CD4-positive, alpha-beta T cell treated with Interleukin-17A for 4 hours (primary cell): ENCODE data around the gene ODAD4.
A peak's percentile ranks its signal among the peaks of the same experiment; 100 is the strongest.
"Not testable (repeated sequence)": the region's sequence is repeated elsewhere in the genome, so short reads cannot be mapped to it uniquely, and the experiment has no call there.

ENCODE experiments used
- DNase-seq: peaks from one replicate; pipeline ENCODE4 v3.0.0-alpha.2; 2020; ENCODE audit warnings: mixed read lengths

The ODAD4 gene

GRCh38 chr17:41913798-41914197 lies 16.6 kb upstream of the ODAD4 start:
- DNase-seq = no peak

- no peak for DNase-seq
Measured at GRCh38 chr17:41914358-41914766, 16.1 kb upstream of the ODAD4 start.

DNA sequence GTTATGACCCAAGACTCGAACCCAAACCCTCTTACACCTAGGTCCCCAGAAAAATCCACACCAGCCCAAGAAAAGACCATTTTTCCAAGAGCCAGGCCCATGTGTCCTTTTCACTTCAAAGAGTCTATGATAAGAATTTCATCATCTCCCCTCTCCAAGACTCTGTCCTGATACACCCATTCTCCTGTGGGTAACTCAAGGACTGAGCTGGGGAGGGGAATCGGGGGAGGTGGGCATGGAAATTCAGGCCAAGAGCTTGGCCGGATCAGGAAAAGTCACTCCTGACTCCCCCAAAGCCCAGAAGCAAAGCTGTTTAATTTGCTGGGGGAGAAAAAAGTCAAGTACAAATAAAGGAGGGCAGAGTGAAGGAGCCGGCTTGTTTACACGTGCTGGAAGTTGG lies 15.4 kb upstream of the ODAD4 start:
- DNase-seq = no peak

- no peak for DNase-seq
Measured at GRCh38 chr17:41915566-41915965, 14.9 kb upstream of the ODAD4 start.

- no peak for DNase-seq
Measured at GRCh38 chr17:41917192-41917591, 13.2 kb upstream of the ODAD4 start.

GRCh38 chr17:41917679-41918313 lies 12.6 kb upstream of the ODAD4 start:
- DNase-seq = peak; percentile 58

DNA sequence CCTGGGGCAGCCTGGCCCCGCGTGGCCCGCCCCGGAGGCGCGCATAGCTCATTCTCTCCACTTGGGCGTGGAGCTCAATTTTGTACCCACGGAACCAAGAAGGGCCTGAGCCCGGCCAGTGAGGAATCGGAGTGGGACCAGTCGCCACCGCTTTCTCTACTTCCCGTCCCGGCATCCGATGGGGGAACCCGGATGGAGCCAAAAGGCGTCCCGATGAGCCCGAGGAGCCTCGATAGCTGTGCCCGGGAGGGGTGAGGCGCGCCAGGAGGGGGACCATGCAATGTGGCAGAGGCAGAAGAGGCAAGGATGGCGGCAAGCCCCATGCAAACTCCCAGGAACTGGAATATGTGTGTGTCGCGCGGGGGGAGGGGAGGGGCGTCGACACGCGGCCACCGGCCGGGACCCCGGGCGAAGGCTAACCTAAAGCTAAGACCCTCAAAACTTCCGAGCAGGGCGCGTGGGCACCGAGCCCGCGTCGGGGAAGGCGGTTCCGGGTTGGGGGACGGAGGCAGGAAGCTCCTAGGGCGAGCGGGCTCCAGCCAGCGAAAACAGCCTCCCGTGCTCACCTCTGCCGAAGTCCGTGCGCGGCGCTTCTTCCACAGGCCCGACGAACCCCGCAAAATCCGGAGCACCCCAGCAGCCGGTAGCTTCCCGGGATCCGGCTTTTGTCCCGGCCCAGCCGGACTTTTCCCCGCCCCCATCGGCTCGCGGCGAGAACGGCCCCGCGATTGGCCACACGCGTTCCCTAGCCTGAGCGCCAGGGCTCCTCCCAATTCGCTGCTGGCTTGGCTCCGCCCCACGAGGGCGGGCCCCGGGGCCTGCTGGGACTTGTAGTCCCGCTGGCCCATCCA lies 11.9 kb upstream of the ODAD4 start, which contains the start of gene ACLY:
ACLY (minus strand) TSS at position 638 of the 851 bp plus-strand sequence. CDS start 5,078 bp downstream, outside the sequence.
- DNase-seq = peak; percentile 98

DNA sequence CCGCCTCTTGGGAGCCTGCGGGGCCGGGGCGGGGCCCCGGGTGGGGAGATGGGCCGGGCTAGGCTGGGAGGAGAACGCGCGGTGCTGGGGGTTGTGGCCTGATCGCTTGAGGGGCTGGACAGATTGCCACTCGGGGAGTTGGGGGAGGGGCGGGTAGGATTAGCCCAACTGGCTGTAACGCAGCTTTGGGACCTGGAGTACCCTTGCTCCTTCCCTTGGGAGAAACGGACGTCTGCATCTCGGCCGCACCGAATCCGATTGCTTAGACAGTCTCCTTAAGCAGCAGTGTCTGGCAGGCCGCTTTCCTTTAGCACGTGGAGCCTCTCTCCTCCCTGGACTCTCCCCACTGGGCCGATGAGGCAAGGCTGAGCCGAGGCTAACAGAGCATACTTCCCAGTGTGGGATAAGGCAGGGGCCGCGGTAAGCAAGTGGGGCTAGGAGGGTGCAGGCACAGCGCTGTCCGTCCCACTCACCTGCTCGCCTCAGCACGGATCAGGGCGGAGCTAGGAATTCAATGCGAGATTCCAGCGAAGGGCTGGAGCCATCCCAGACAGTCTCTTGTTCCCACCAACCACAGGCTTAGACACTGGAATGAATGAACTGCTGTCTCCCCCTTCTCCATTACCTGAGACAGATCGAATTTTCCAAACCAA lies 11.1 kb upstream of the ODAD4 start:
- no peak for DNase-seq

- DNase-seq = no peak
Measured at GRCh38 chr17:41919840-41920579, 10.4 kb upstream of the ODAD4 start.

DNA sequence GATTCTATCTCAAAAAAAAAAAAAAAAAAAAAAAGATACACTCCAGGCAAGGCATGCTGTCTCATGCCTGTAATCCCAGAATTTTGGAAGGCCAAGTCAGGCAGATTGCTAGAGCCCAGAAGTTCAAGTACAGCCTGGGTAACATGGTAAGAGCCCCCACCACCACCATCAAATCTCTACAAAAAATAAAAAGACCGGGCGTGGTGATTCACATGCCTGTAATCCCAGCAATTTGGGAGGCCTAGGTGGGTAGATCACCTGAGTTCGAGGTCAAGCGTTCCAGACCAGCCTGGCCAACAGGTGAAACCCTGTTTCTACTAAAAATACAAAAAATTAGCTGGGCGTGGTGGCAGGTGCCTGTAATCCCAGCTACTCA lies 9.8 kb upstream of the ODAD4 start:
- no peak for DNase-seq

DNA sequence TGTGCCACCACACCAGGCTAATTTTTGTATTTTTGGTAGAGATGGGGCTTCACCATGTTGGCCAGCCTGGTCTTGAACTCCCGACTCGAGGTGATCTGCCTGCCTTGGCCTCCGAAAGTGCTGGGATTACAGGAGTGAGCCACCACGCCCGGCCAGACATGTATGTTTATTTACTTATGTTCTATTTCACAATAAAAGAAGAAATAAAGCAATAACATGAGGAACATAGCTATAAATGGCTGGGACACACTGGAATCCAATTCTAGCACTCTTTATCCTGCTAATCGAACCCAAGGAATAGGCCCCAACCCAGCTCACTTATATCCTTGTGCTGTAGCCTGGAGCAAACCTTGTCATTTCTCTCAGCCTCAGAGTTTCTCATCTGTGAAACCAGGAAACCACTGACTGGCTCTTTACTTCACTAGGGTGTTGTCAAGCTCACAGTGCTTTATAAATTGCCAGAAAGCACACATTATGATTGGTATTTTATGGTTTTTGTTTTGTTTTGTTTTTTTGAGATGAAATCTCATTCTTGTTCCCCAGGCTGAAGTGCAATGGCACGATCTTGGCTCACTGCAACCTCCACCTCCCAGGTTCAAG lies 4.3 kb upstream of the ODAD4 start:
- DNase-seq = no peak

- no peak for DNase-seq
Measured at GRCh38 chr17:41928693-41929251, 1.6 kb upstream of the ODAD4 start.

DNA sequence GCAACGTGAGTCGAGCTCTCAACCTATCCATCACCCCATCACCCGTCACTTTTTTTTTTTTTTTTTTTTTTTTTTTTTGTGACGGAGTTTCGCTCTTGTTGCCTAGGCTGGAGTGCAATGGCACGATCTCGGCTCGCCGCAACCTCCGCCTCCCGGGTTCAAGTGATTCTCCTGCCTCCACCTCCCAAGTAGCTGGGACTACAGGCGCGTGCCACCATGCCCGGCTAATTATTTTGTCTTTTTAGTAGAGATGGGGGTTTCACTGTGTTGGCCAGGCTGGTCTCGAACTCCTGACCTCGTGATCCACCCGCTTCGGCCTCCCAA lies 378 bp downstream of the ODAD4 start:
- not testable (repeated sequence) for DNase-seq

- not testable (repeated sequence) for DNase-seq
Measured at GRCh38 chr17:41931715-41932114, 1.3 kb downstream of the ODAD4 start.

GRCh38 chr17:41932816-41933389 lies 2.5 kb downstream of the ODAD4 start:
- no peak for DNase-seq

DNA sequence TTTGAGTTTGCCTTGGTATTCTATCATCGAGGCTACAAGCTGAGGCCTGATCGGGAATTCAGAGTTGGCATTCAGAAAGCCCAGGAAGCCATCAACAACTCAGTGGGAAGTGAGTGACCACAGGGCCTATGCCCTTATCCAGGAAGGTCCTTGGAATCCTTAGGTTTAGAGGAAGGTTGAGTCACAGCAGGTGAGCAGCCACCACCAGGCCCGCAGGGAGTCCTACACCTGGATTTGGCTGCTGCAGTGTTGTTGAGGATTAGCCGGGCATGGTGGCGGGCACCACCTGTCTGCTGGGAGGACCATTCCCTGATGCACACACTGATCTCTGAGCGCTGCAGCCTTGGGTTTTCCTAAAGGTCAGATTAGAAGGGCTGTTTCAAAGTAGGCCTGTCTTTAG lies 5.2 kb downstream of the ODAD4 start:
- no peak for DNase-seq

- no peak for DNase-seq
Measured at GRCh38 chr17:41937970-41938954, 7.8 kb downstream of the ODAD4 start.

GRCh38 chr17:41939044-41939692 lies 8.8 kb downstream of the ODAD4 start:
- DNase-seq = no peak

DNA sequence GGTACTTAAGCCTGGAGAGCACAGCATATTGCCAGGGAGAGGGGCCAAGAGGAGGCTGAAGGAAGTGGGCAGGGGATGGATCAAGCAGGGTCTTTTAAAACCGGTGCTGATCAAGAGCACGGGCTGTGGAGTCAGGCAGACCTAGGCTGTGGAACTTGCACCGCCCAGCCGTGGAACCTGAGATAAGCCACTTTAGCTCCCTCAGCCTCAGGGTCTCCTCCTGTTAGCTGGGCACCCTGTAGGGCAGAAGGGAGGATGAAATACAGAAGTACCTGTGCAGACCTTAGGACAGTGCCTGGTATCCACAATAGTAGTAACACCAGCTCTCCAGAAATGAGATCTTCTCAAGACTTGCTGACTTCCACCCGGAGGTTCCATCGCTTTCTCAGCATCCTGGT lies 9.3 kb downstream of the ODAD4 start:
- no peak for DNase-seq

GRCh38 chr17:41941168-41941567 lies 10.8 kb downstream of the ODAD4 start:
- no peak for DNase-seq
